Spleen (tissue), 11 donors: Measurements from ENCODE around the gene AMBRA1. TPM values are rescaled to one million over a fixed set of nuclear protein-coding genes. Genes with fewer than 3 reads are reported as not detected.

Source experiments
- DNase-seq: peaks from one replicate; pipeline ENCODE4 v3.0.0-alpha.2; 2020
- H3K27ac ChIP-seq, 8 donors: fragments of 200-600 bp; sonication (generic) in 7 of 8; 1 replicate in 4 of 8; 2 replicates in 4 of 8; pipeline versions ENCODE4 v1.5.0 to v1.8.0; 2016 to 2021; ENCODE audit warnings: inconsistent platforms in 4 of 8, mild to moderate bottlenecking in 4 of 8, moderate library complexity in 1 of 8
- H3K27me3 ChIP-seq, 7 donors: fragments of 200-600 bp; sonication (generic) in 6 of 7; replicated peaks in 1 of 7; 1 replicate in 4 of 7; 2 replicates in 3 of 7; pipeline versions ENCODE4 v1.5.0 to v1.8.0; 2016 to 2021; ENCODE audit warnings: inconsistent platforms in 3 of 7, mild to moderate bottlenecking in 1 of 7
- H3K36me3 ChIP-seq, 6 donors: fragments of 200-600 bp; sonication (generic) in 5 of 6; 1 replicate in 4 of 6; 2 replicates in 2 of 6; pipeline versions ENCODE4 v1.5.0 to v1.8.0; 2016 to 2021; ENCODE audit warnings: inconsistent platforms in 2 of 6
- H3K4me1 ChIP-seq, 6 donors: fragments of 200-600 bp; sonication (generic) in 5 of 6; 1 replicate in 3 of 6; 2 replicates in 3 of 6; pipeline versions ENCODE4 v1.5.0 to v1.8.0; 2016 to 2021; ENCODE audit warnings: inconsistent platforms in 3 of 6
- H3K4me3 ChIP-seq, 8 donors: fragments of 200-600 bp; sonication (generic) in 7 of 8; 1 replicate in 4 of 8; 2 replicates in 4 of 8; pipeline versions ENCODE4 v1.5.0 to v1.8.0; 2016 to 2021; ENCODE audit warnings: inconsistent platforms in 4 of 8, mild to moderate bottlenecking in 4 of 8, moderate library complexity in 2 of 8
- H3K9me3 ChIP-seq, 8 donors: fragments of 200-600 bp; sonication (generic) in 7 of 8; 1 replicate in 4 of 8; 2 replicates in 4 of 8; pipeline versions ENCODE4 v1.5.0 to v1.8.0; 2016 to 2021; ENCODE audit warnings: inconsistent platforms in 4 of 8
- POLR2A ChIP-seq, 3 donors: fragments of 450-650 bp; IDR thresholded peaks; one replicate each; pipeline ENCODE4 v1.5.1; 2017; ENCODE audit warnings: antibody characterized with exemption in 3 of 3, mild to moderate bottlenecking in 1 of 3
- POLR2AphosphoS5 ChIP-seq, 3 donors: sonication (generic); formaldehyde crosslinking; IDR thresholded peaks; one replicate each; pipeline ENCODE4 v1.5.1; 2017; ENCODE audit warnings: antibody characterized with exemption in 3 of 3
- WGBS, 5 donors: extraction: QIAGEN DNeasy Blood & Tissue Kit in 3 of 5; methylation state at CpG; one replicate each; pipeline versions ENCODE4 v1.1.5 to v1.1.7; 2013 to 2018; 5-methylcytosine and 5-hydroxymethylcytosine counted together
- intact Hi-C: fragments of 100-400 bp; cut with DNase I; formaldehyde crosslinking; loops from one replicate; pipeline ENCODE4 v1.15.0; 2023; ENCODE audit warnings: low total_unique reads
- polyA plus RNA-seq, 3 donors: library from polyadenylated mRNA; stranded (reverse); fragments of 200-250 nt; gene quantifications; one replicate each; pipeline ENCODE4 v1.2.1, GENCODE V29; 2013
- total RNA-seq, 7 donors: library from RNA; depleted of rRNA in 3 of 7; stranded (reverse); fragments of >200 nt in 3 of 7; fragmentation: NEBNext Ultra II Directional in 4 of 7; extraction: Animal tissue kit (Norgen Biotek cat#: 25700) in 4 of 7; gene quantifications; one replicate each; pipeline versions ENCODE4 v1.1.0 to v1.2.1, GENCODE V29; 2016 to 2021
- TF ChIP-seq, protein P1 (sequence below), 11 experiments: fragments of 200-600 bp in 7 of 11; fragments of 450-650 bp in 4 of 11; sonication (generic) in 4 of 11; IDR thresholded peaks in 8 of 11; conservative IDR thresholded peaks in 3 of 11; 1 replicate in 7 of 11; 2 replicates in 4 of 11; pipeline versions ENCODE4 v1.4.0 to v1.8.0; 2016 to 2021; ENCODE audit warnings: antibody characterized with exemption in 11 of 11, inconsistent platforms in 4 of 11, mild to moderate bottlenecking in 1 of 11
- donor health status: healthy with polysubstance abuse.
- donor health status: DM: no; HTN: no; CAD: no; lungs with moderate emphysema.
- donor health status: DM: no; HTN: no; CAD: no.
- donor health status: Bipolar disorder and iron deficiency.
- donor health status: healthy.
- donor health status: DM: no; HTN: no; CAD: no.
- donor health status: DM: yes; HTN: yes; CAD: no.

The AMBRA1 gene
- total and polyA plus RNA-seq, 10 donors = 3.6 to 54.6 (median 37.7) TPM

DNA sequence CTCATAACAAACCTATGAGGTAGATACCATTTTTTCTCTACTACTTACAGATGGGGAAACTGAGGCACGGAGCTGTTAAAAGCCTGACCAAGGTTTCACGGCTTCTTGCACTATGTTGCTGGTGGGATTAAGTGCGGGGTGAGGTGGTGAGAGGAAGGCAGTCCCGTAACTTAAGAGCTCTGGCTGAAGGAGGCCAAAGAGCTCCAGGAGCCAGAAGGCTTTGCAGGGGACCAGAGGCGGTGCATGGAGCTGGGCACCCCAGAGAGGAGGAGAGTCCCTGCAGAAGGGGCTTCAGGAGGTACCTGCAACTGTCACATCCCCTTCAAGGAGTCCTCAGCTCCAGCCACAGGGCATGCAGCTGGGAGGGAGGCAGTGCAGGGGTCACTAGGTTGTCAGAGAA, 206.4 kb downstream of the AMBRA1 start:
- H3K36me3 ChIP-seq = peaks cover 0 to 9% (median 0%) of the 10 kb centered on the region in 6 donors
- intact Hi-C loops = loop anchor here (5.0 to 10.0 kb wide), 2 partner anchors 145 to 207 kb away; partner anchors contain the start of gene AMBRA1
- H3K4me3 ChIP-seq = no peak overlapping the region
- no peak for DNase-seq
- WGBS, 5 donors = 74 to 84% (median 77%) methylated on average over 5 of the region's 5 CpGs
- no peaks in the 10 kb centered on the region for H3K9me3 ChIP-seq
- H3K27ac ChIP-seq = no peak overlapping the region
- TF ChIP-seq POLR2AphosphoS5 (IDR thresholded peaks at IDR 0.05) (no peak), POLR2A (IDR thresholded peaks at IDR 0.05) (no peak)
- TF ChIP-seq, protein P1, sequence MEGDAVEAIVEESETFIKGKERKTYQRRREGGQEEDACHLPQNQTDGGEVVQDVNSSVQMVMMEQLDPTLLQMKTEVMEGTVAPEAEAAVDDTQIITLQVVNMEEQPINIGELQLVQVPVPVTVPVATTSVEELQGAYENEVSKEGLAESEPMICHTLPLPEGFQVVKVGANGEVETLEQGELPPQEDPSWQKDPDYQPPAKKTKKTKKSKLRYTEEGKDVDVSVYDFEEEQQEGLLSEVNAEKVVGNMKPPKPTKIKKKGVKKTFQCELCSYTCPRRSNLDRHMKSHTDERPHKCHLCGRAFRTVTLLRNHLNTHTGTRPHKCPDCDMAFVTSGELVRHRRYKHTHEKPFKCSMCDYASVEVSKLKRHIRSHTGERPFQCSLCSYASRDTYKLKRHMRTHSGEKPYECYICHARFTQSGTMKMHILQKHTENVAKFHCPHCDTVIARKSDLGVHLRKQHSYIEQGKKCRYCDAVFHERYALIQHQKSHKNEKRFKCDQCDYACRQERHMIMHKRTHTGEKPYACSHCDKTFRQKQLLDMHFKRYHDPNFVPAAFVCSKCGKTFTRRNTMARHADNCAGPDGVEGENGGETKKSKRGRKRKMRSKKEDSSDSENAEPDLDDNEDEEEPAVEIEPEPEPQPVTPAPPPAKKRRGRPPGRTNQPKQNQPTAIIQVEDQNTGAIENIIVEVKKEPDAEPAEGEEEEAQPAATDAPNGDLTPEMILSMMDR (IDR thresholded peaks at IDR 0.05 in 8 of 11, conservative IDR thresholded peaks at IDR 0.05 in 3 of 11) = no peak
- peaks cover 11 to 100% (median 61%) of the 10 kb centered on the region in 7 donors for H3K27me3 ChIP-seq
- H3K4me1 ChIP-seq = peaks cover 19 to 81% (median 50%) of the 10 kb centered on the region in 6 donors

DNA sequence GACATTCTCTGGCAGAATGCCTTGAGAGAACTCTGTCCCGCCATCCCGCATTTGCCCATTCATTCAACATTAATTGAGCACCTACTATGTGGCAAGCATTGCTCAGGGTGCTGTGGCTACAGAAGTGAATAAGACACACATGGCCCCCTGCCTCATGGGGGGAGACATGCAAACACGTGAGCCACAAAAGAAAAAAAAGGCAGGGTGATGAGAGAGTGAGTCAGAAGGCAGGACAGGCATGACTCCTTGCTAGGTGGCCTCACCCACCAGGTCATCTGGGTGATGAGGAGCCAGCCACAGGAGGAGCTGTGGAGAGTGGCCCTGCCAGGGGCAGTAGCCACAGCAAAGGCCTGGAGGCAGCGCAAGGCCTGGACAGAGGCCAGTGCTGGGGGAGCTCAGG, 207.1 kb downstream of the AMBRA1 start:
- Histone ChIP-seq H3K4me1 (peaks cover 25 to 81% (median 50%) of the 10 kb centered on the region in 6 donors), H3K27ac (no peak overlapping the region), H3K4me3 (no peak overlapping the region), H3K9me3 (no peaks in the 10 kb centered on the region), H3K27me3 (peaks cover 11 to 100% (median 59%) of the 10 kb centered on the region in 7 donors), H3K36me3 (peaks cover 0 to 9% (median 0%) of the 10 kb centered on the region in 6 donors)
- intact Hi-C loops = loop anchor here (5.0 to 10.0 kb wide), 2 partner anchors 146 to 208 kb away; partner anchors contain the start of gene AMBRA1
- DNase-seq = peak; percentile 58
- no peak for TF ChIP-seq POLR2AphosphoS5 (IDR thresholded peaks at IDR 0.05)
- no peak for TF ChIP-seq POLR2A (IDR thresholded peaks at IDR 0.05)
- TF ChIP-seq, protein P1 (IDR thresholded peaks at IDR 0.05 in 8 of 11, conservative IDR thresholded peaks at IDR 0.05 in 3 of 11) = no peak
- WGBS, 5 donors = 84 to 97% (median 88%) methylated on average over 4 of the region's 4 CpGs

DNA sequence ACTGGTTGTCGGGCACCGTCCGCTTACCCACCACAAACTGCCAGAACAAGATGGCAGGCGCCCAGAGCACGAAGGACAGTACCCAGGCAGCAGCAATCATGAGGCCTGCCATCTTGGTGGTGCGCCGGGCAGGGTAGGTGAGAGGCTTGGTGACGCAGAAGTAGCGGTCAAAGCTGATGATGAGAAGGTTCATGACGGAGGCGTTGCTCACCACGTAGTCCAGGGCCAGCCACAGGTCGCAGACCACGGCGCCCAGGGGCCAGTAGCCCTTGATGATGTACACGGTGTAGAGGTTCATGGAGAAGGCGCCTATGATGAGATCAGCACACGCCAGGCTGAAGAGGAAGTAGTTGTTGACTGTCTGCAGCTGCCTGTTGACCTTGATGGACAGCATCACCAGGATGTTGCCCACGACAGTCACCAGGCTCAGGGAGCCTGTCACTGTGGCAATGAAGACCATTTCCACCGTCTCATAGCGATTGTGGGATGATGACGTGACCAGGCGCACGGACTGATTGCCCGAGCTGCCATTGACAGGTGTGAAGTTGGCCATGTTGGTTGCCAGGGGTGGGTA, 207.7 kb downstream of the AMBRA1 start:
- WGBS, 5 donors = 78 to 92% (median 89%) methylated on average over 23 to 25 of the region's 25 CpGs
- peaks cover 23 to 80% (median 47%) of the 10 kb centered on the region in 6 donors for H3K4me1 ChIP-seq
- H3K9me3 ChIP-seq = no peaks in the 10 kb centered on the region
- H3K27me3 ChIP-seq = peaks cover 11 to 100% (median 55%) of the 10 kb centered on the region in 7 donors
- TF ChIP-seq POLR2AphosphoS5 (IDR thresholded peaks at IDR 0.05) = peak in 1 of 3 donors; percentile 12
- TF ChIP-seq, protein P1 (IDR thresholded peaks at IDR 0.05 in 8 of 11, conservative IDR thresholded peaks at IDR 0.05 in 3 of 11) = no peak
- no peak overlapping the region for H3K27ac ChIP-seq
- H3K4me3 ChIP-seq = no peak overlapping the region
- peaks cover 0 to 9% (median 0%) of the 10 kb centered on the region in 6 donors for H3K36me3 ChIP-seq
- intact Hi-C loops = loop anchor here (5.0 to 10.0 kb wide), 2 partner anchors 146 to 209 kb away; partner anchors contain the start of gene AMBRA1
- DNase-seq = no peak
